Progenitor cell of endocrine pancreas (in vitro differentiated cells): Measurements from ENCODE around the gene TLX1. TPM values are rescaled to one million over a fixed set of nuclear protein-coding genes. Genes with fewer than 3 reads are reported as not detected.
A peak's percentile ranks its signal among the peaks of the same experiment; 100 is the strongest.

Source experiments
- DNase-seq: peaks from one replicate; pipeline ENCODE4 v3.0.0; 2021; ENCODE audit warnings: low spot score; ENCODE audit not compliant: unreplicated experiment
- H3K27ac Mint-ChIP-seq: 2 replicates; pipeline ENCODE4 v1.8.0; 2021; ENCODE audit warnings: mild to moderate bottlenecking, moderate library complexity, mixed read lengths
- H3K27me3 Mint-ChIP-seq: 2 replicates; pipeline ENCODE4 v1.8.0; 2021; ENCODE audit warnings: mixed read lengths
- H3K36me3 Mint-ChIP-seq: 2 replicates; pipeline ENCODE4 v1.8.0; 2022; ENCODE audit warnings: mixed read lengths; ENCODE audit not compliant: insufficient read depth
- H3K4me1 Mint-ChIP-seq: 2 replicates; pipeline ENCODE4 v1.8.0; 2021; ENCODE audit warnings: low read depth, mixed read lengths
- H3K4me3 Mint-ChIP-seq: 2 replicates; pipeline ENCODE4 v1.8.0; 2021; ENCODE audit warnings: low read depth, mild to moderate bottlenecking, moderate library complexity, mixed read lengths
- H3K9me3 Mint-ChIP-seq: 2 replicates; pipeline ENCODE4 v1.8.0; 2021; ENCODE audit warnings: low read depth, mixed read lengths
- total RNA-seq: library from RNA; stranded (reverse); gene quantifications from 2 replicates; pipeline ENCODE4 v1.2.1, GENCODE V29; 2021
- TF ChIP-seq, protein P1 (sequence below): fragments of 200-600 bp; sonication (generic); IDR thresholded peaks from one replicate; pipeline ENCODE4 v1.5.0; 2021; ENCODE audit warnings: antibody characterized with exemption, mild to moderate bottlenecking; ENCODE audit not compliant: unreplicated experiment

The TLX1 gene
- total RNA-seq, 1 donor from 2014 or later = not detected

DNA sequence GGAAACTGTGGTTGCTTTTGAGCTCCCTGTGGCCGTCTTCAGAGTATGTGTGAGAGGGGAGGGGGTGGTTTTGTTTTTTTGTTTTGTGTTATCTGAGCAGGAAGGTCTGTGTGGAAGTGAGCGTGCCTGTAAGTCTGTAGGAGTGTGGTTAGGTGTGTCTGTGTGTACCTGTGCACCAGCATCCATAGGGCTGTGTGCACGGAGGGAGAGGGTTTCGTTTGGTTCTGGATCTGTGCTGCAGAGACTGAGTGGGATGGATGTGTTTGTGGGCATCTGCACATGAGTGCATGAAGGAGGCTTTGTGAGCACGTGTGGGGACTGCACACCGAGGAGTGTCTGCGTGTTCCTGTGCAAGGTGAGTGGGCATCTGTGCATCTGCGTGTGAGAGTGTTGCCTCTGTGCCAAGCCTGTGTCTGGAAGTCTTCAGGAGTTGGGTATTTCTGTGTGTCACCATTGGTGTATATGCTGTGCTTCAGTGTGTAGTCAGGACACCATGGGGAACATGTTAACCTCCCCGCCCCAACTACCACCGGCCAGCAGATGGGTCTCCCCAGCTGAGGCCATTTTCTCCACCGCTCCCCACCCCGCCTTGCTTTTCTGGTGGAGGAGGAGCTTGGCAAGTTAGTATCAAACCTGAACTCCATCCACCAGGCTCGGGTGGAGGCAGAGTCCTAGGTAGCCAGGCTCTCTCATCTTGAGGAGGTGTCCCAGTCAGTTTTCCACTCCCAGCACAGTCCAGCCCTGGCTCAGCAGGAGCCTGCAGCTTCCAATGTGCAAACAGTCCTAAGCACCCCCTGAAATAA, 7.1 kb upstream of the TLX1 start:
- Mint-ChIP-seq H3K27me3 (peaks cover 97% of the 10 kb centered on the region), H3K4me1 (peaks cover 6% of the 10 kb centered on the region), H3K9me3 (no peaks in the 10 kb centered on the region), H3K4me3 (peak overlapping the region; percentile 32), H3K27ac (no peak overlapping the region), H3K36me3 (no peaks in the 10 kb centered on the region)
- no peak for DNase-seq
- TF ChIP-seq, protein P1, sequence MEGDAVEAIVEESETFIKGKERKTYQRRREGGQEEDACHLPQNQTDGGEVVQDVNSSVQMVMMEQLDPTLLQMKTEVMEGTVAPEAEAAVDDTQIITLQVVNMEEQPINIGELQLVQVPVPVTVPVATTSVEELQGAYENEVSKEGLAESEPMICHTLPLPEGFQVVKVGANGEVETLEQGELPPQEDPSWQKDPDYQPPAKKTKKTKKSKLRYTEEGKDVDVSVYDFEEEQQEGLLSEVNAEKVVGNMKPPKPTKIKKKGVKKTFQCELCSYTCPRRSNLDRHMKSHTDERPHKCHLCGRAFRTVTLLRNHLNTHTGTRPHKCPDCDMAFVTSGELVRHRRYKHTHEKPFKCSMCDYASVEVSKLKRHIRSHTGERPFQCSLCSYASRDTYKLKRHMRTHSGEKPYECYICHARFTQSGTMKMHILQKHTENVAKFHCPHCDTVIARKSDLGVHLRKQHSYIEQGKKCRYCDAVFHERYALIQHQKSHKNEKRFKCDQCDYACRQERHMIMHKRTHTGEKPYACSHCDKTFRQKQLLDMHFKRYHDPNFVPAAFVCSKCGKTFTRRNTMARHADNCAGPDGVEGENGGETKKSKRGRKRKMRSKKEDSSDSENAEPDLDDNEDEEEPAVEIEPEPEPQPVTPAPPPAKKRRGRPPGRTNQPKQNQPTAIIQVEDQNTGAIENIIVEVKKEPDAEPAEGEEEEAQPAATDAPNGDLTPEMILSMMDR = no peak

DNA sequence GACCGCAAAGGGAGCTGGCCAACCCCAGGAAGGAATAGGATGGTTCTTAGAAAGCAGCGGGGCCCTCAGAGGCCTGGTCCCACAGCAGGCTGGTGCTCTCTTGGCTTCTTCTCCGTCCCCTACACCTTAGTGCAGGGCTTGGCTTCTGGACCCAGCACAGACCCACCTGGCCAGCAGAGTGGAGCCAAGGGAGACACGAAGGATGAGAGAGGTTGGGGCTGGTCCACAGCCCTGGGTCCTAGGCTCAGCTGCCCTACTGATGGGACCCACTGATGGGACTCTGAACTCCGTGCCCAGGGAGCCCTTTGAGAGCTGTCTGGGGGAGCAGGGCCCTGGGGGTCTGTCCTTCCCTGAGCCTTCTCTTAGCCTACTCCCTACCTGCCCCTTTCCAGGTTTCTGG, 6.2 kb upstream of the TLX1 start:
- Mint-ChIP-seq H3K36me3 (no peaks in the 10 kb centered on the region), H3K4me1 (peaks cover 6% of the 10 kb centered on the region), H3K4me3 (no peak overlapping the region), H3K27me3 (peaks cover 97% of the 10 kb centered on the region), H3K27ac (no peak overlapping the region), H3K9me3 (no peaks in the 10 kb centered on the region)
- DNase-seq = no peak
- TF ChIP-seq, protein P1 = no peak

DNA sequence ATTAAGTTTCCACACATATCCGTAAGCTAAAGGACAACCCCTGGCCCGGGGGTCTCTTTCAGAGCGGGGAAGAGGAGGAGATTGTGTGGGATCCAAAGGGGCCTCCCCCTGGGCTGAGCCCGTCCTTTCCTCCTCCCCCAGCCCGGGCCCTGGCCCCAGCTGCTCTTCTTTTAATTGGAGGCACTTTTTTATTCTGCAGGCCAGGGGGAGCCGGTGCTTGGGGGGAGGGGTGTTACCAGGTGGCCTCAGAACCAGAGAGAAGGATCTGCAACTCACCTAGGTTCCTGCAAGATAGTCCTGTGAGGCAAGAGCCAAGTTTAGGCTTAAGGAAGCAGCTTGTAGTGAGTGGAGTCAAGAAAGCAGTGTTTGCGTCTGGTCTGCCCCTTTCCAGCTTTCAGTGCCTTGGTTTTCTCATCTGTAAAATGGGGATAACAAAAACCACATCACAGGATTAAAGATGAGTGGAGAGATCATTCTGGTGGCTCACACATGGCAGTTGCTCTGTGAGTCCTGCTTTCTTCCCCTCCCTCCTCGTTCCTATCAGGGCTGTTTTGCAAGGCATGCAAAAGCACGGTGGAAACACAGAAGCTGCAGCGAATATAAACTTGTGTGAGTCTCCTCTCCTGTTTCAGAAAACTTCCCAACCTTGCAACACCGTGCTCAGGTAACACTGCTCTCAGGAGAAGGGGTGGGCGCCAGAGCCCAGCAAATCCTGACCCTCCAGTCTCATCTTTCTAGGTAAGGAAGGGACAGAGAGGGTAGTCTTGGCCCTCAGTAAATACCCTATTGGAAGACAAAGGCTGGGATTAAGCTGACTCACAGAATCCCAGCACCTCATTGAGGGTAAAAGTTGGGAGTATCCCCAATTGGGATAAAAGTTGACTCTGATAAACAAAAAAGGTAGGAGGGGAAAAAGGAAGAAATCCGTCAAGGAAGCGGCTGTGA, 4.1 kb upstream of the TLX1 start:
- Mint-ChIP-seq H3K9me3 (no peaks in the 10 kb centered on the region), H3K27ac (no peak overlapping the region), H3K4me3 (no peak overlapping the region), H3K4me1 (peaks cover 4% of the 10 kb centered on the region), H3K27me3 (peaks cover 90% of the 10 kb centered on the region), H3K36me3 (no peaks in the 10 kb centered on the region)
- TF ChIP-seq, protein P1 = no peak
- DNase-seq = no peak

DNA sequence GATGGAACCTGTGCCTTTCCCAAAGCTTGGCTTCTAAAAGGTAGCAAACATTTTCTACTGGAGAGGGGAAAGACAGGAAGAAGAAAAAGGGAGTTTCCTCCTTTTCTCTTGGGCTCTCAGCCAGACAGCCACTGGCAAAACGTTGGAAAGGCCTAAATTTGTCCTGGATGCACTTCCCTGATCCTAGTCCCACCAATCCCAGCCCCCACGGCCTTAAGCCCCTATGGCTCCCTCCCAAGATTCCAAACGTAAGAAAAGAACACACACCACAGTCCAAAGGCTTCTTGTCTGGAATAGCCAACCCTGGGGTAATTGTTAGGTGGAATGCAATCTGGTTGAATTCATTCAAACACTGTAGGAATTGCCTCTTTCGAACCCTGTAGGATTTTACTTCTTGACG, 959 bp upstream of the TLX1 start:
- Mint-ChIP-seq H3K4me1 (peaks cover 9% of the 10 kb centered on the region), H3K9me3 (no peaks in the 10 kb centered on the region), H3K4me3 (no peak overlapping the region), H3K27me3 (peaks cover 93% of the 10 kb centered on the region), H3K36me3 (no peaks in the 10 kb centered on the region), H3K27ac (no peak overlapping the region)
- TF ChIP-seq, protein P1 = no peak
- DNase-seq = no peak

DNA sequence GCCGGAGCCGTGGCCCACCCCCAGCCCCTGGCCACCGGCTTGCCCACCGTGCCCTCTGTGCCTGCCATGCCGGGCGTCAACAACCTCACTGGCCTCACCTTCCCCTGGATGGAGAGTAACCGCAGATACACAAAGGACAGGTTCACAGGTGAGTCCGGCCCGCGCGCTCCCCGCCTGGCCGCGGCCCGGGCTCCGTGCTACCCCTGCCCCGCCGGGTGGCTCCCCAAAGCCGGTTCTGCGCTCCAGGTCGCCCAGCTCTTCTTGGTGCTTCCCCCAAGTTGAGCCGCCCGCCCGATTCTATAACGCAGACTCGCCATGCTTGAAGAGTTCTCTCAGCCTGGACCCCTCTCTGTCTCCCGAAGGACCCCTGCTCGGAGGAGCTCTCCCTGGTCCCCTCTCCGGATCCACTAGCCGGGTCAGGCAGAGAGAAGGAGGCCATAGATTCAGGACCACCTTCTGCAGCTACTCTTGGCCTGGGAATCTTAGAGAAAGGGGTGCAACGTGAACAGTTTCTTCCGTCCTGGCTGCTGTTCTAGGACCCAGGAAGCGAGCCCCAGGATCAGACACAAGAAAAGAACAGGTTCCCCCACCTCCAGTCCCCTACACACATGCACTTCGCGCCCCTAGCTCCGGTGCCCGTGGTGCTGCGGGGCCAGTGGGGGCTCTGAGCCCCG, 999 bp downstream of the TLX1 start:
- Mint-ChIP-seq H3K27me3 (peaks cover 93% of the 10 kb centered on the region), H3K36me3 (no peaks in the 10 kb centered on the region), H3K27ac (peak overlapping the region; percentile 71), H3K9me3 (no peaks in the 10 kb centered on the region), H3K4me3 (no peak overlapping the region), H3K4me1 (peaks cover 17% of the 10 kb centered on the region)
- TF ChIP-seq, protein P1 = no peak
- no peak for DNase-seq
